NOMO-1 treated with DMSO at 0.1 percent for 48 hours (cell line): ENCODE measurements around the gene ATP6AP2.

Experiments used
- DNase-seq: peaks from one replicate; lab custom pipeline; 2025; ENCODE audit not compliant: unreplicated experiment; lab: John Stamatoyannopoulos, UW

ATP6AP2 gene

DNA sequence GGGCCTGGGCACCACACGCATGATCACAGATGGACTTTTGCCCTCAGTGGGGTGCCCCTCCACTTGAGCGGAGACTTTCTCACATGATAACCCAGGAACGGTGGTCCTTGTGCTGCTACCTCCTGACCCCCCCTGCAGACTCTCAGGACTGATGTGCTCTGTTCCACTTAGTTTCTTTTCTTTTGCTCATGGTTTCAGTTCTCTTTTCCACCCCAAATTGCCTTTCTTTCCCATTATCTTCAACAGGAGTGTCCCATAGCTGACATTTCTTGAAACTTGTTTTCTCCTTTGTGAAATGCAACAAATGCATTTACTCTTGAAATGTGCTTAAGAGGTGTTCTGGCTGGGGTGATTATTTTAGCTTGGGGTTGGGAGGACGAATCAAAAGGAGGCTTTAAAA lies 51.4 kb downstream of the ATP6AP2 start:
- peak; percentile 2 for DNase-seq

DNA sequence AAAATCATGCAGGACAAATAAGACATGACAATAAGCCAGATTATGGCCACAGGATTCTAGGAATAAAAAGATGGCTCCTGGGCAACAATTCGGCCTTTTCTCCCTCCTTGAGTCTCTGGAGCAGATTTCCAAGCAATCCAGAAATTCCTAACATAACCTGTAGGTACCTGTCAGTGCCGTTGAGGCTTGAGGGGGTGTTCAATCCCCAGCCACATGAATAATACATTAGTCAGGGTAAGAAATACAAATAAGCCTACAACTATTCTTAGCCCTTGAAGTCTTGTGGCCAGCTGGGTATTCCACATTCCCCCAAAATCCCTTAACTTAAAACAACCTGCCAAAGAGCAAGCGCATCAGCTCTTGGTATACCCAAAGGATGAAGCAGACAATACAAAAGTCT lies 56.9 kb downstream of the ATP6AP2 start:
- no peak for DNase-seq

DNA sequence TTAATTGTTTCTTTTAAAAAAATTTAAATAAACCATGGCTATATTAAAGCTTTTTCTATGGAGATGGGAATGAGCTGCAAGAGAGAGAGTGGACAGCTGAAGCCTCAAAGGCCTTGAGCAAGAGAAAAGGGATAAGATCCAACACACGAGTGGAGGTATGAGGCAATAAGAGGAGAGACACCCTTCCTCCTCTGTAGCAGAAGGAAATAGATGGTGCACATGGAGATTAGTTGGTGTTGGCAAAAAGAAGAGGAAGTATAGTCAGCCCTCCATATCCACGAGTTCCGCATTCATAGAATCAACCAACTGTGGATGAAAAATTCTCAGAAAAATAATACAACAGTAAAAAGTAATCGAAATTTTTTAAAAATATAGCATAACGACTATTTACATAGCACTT lies 63.4 kb downstream of the ATP6AP2 start:
- peak; percentile 91 for DNase-seq

DNA sequence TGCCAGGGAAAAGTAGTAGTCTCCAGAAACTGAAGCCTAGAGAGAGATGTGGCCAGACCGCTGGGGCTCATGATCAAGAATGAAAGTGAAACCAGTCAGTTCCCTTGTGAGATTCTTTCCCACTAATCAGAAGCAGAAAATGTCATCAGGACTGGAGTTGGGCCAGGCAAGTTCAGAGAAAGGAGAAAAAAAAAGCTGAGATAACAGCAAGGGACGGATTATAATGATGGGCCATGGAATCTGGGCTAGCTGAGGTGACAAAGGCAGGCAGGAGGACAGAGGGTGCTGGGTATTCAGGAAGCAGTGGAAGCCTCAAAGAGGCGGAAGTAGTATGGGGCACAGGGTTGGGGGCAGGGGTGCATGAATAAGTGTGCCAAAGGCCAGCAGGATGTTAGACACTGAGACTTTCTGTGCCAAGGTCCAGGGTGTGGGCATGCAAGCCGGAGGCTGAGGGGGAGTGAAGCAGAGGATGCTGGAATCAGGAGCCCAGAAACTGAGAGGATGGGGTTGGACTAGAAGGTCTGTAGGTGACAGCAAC lies 64.1 kb downstream of the ATP6AP2 start:
- DNase-seq: peak; percentile 74

DNA sequence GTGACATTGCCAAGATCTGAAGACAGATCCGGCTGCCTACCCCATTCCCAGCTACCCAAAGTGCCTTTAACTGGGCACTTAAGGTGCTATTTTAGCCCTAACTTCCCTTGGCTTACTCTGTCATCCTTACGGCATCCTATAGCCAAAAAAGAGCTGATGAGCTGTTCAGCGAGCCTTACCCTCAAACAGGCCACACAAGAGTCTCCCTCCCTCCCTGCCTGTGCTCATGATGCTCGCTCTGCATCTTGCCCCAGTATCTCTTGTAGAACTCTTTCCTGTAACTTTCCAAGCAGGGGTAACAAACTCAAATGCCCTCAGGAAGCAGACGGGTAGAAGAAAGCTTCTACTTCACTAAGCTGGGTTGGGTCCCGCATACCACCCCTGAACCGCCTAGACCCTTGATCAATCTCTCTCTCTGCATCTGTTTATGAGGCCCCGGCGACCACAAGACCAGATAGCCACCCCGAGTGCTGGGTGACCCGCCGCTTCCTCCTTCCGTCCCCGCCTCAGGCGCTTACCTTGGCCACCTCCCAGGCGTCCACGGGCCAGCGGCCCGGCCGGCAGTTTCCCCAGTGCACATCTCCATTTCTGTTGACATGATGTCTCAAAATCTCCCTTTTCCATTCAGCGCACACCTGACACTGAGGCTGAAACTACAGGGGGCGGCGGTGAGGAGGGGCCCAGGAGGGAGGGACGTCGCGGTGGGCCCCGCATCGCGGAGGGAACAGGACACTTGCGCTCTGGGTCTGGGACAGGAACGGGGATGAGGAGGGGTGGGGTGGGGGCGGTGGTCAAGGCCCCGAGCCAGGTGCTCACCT lies 65.9 kb downstream of the ATP6AP2 start:
- DNase-seq: peak; percentile 34

DNA sequence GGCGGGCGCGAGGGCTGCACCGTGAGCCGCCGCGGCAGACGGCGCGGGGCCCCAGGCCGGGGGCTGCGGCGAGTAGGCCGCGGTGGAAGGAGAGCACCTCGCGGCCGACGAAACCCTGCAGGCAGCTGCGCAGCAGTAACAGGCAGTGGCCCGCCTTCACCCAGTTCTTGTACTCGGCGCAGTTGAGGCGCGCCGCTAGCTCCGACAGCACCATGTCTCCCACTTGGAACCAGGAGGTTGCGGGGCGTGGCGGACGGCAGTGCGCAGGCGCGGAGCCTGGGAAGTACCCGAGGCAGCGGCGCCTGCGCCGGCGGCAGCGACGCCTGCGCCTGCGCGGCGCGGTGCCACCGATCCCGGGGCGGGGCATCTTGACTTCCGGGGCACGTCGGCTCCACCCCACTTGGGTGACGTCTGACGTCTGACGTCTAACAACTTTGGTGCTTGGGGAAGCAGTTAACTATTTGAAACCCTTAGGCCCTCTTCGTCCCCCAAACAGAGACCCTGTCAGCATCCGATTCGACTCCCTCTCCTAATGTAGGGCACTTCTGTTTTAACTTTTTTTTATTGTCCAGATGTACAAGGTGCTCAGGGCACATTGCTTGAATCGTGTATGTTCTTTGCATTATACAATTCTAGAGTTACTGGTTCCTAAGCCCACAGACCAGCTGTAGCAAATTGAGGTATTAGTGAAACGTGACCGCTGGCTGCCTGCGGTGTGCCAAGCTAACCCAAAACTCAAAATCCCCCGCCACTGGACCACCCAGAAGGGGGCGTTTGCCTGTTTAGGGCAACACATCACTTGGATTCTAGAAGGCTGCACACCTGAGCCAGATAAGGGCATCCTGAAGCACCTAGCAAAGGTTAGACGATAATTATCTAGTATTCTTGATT lies 66.8 kb downstream of the ATP6AP2 start, which contains the start of gene CXorf38:
Gene CXorf38, minus strand, starts transcription at position 255 of the 891 bp plus-strand sequence. Its CDS starts 41 bp downstream, at position 214.
- DNase-seq: peak; percentile 87

DNA sequence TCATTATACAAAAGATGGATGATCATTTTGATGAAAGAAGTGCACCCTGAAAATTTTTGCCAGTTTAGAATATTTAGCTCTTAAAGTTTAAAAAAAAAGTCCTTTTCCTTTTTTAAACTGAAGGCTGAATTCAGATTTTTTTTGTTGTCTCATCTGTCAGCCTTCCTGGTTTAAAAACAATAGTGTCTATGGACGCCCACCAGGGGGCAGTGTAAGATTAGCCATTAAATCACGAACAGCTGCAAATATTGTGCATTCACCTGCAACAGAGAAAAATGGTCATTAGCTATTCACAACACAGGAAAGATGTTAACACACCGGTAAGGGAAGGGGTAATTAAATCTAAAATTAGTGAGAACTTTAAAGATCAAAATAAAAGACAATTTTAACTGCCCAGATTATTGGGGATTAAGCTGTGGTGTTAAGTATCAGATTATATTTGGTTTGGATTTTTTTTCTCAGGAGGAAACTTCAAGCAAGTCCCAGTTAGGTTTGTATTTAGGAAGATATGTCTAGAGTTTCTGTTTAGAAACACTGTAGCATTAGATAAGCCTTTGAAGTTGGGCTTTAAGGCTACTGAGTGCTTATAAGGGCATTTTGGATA lies 71.0 kb downstream of the ATP6AP2 start:
- peak; percentile 48 for DNase-seq

DNA sequence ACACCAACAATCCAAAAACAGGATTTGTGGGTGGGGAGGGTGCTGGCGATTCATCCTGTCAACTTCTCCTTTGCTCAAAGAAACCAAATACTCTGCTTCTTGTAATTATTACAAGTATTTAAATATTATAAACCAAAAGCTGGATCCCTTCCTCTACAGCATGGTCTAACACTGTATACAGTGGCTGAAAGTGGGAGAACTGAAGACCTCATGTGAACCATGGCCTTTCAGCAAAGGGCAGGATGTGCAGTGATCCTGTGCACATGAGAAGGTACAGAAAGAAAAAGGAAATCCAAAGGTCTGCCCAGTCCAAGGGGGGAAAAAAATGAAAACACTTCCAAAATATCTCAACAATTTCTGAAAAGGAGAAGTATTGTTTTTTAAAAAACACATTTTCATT lies 71.9 kb downstream of the ATP6AP2 start:
- no peak for DNase-seq

DNA sequence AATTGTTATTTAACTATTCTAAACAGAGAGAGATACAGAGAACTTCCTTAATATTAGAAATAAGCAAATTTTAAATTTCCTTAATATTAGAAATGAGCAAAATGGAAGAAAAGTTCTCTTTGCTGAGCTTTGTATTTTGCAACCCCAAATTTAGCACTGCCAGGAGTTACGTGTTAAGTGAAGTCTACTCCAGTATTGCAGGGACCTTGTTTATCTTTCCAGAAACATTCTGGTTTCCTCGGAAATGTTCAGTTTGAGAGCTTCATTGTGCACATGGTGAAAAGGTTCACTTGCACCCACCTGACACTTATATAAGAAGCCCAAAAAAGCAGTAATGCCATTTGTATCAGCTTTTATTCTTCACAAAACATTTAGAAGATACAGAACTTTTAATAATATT lies 72.8 kb downstream of the ATP6AP2 start:
- DNase-seq: no peak
